COR-L47 (cell line): Measurements from ENCODE around the gene HCAR1.
"Not testable (repeated sequence)": the region's sequence is repeated elsewhere in the genome, so short reads cannot be mapped to it uniquely, and the experiment has no call there.

Experiments
- DNase-seq: peaks from one replicate; lab custom pipeline; 2025; lab: John Stamatoyannopoulos, UW

Gene HCAR1

GRCh38 chr12:122721057-122721545, 9.5 kb downstream of the HCAR1 start:
- DNase-seq = no peak

- DNase-seq = not testable (repeated sequence)
Observed at GRCh38 chr12:122716658-122717057, 14.0 kb downstream of the HCAR1 start, which contains the start of gene HCAR3. TSS of gene HCAR3 (minus strand) at chr12:122716811. CDS start at chr12:122716737, 74 bp downstream.

GRCh38 chr12:122715211-122715610, 15.4 kb downstream of the HCAR1 start:
- not testable (repeated sequence) for DNase-seq

- not testable (repeated sequence) for DNase-seq
Observed at GRCh38 chr12:122713491-122714188, 17.0 kb downstream of the HCAR1 start.

- not testable (repeated sequence) for DNase-seq
Observed at GRCh38 chr12:122711266-122711665, 19.4 kb downstream of the HCAR1 start.

- not testable (repeated sequence) for DNase-seq
Observed at GRCh38 chr12:122710341-122710740, 20.3 kb downstream of the HCAR1 start.

- not testable (repeated sequence) for DNase-seq
Observed at GRCh38 chr12:122709287-122709686, 21.4 kb downstream of the HCAR1 start.

GRCh38 chr12:122703841-122704240, 26.8 kb downstream of the HCAR1 start:
- not testable (repeated sequence) for DNase-seq

- not testable (repeated sequence) for DNase-seq
Observed at GRCh38 chr12:122702890-122703611, 27.6 kb downstream of the HCAR1 start, which contains the start of gene HCAR2. TSS of gene HCAR2 (minus strand) at chr12:122703357. CDS start at chr12:122703283, 74 bp downstream.

- DNase-seq = not testable (repeated sequence)
Observed at GRCh38 chr12:122701481-122701880, 29.2 kb downstream of the HCAR1 start.

- not testable (repeated sequence) for DNase-seq
Observed at GRCh38 chr12:122700038-122700710, 30.5 kb downstream of the HCAR1 start.

GRCh38 chr12:122696922-122697321, 33.7 kb downstream of the HCAR1 start:
- not testable (repeated sequence) for DNase-seq

GRCh38 chr12:122691566-122691965, 39.1 kb downstream of the HCAR1 start:
- DNase-seq = no peak

GRCh38 chr12:122688291-122688690, 42.4 kb downstream of the HCAR1 start:
- DNase-seq = no peak

GRCh38 chr12:122687086-122687485, 43.6 kb downstream of the HCAR1 start:
- DNase-seq = no peak

- no peak for DNase-seq
Observed at GRCh38 chr12:122686538-122686937, 44.1 kb downstream of the HCAR1 start.

GRCh38 chr12:122684297-122684813, 46.3 kb downstream of the HCAR1 start:
- no peak for DNase-seq

GRCh38 chr12:122681814-122682213, 48.8 kb downstream of the HCAR1 start:
- DNase-seq = no peak

- DNase-seq = not testable (repeated sequence)
Observed at GRCh38 chr12:122680989-122681388, 49.7 kb downstream of the HCAR1 start.

GRCh38 chr12:122676781-122677180, 53.9 kb downstream of the HCAR1 start:
- DNase-seq = not testable (repeated sequence)
